Uterus (tissue), 2 donors: ENCODE measurements around the gene SAE1.

ENCODE experiments used
- POLR2A ChIP-seq, 2 donors: fragments of 450-650 bp; IDR thresholded peaks; one replicate each; pipeline ENCODE4 v1.6.1; 2016; ENCODE audit warnings: antibody characterized with exemption in 2 of 2, mild to moderate bottlenecking in 1 of 2, moderate library complexity in 1 of 2
- TF ChIP-seq, protein P1 (sequence below), 4 experiments: fragments of 200-600 bp in 2 of 4; fragments of 450-650 bp in 2 of 4; sonication (generic) in 2 of 4; IDR thresholded peaks; one replicate each; pipeline ENCODE4 v1.5.1; 2016 to 2019; ENCODE audit warnings: antibody characterized with exemption in 4 of 4, mild to moderate bottlenecking in 2 of 4, moderate library complexity in 1 of 4

DNA sequence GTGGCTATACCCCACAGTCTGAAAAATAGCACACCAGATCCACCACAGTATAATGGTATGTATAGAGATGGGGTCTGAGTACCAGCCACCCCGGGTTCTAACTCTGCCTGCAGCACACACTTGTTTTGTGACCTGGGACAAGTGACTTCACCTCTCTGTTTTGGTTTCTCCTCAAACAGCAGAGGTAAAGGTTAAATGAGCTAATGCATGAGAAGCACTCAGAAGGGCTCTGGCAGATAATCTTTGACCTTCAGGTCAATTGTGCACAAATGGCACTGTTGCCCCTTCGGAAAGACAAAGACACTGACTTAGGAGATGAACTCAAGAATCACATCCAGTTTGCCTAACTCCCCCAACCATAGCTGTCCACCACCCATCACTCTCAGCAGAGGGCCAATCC lies 24.8 kb upstream of the SAE1 start:
- no peak for TF ChIP-seq POLR2A (IDR thresholded peaks at IDR 0.05)
- TF ChIP-seq, protein P1, sequence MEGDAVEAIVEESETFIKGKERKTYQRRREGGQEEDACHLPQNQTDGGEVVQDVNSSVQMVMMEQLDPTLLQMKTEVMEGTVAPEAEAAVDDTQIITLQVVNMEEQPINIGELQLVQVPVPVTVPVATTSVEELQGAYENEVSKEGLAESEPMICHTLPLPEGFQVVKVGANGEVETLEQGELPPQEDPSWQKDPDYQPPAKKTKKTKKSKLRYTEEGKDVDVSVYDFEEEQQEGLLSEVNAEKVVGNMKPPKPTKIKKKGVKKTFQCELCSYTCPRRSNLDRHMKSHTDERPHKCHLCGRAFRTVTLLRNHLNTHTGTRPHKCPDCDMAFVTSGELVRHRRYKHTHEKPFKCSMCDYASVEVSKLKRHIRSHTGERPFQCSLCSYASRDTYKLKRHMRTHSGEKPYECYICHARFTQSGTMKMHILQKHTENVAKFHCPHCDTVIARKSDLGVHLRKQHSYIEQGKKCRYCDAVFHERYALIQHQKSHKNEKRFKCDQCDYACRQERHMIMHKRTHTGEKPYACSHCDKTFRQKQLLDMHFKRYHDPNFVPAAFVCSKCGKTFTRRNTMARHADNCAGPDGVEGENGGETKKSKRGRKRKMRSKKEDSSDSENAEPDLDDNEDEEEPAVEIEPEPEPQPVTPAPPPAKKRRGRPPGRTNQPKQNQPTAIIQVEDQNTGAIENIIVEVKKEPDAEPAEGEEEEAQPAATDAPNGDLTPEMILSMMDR (IDR thresholded peaks at IDR 0.05), result no peak
